ENCODE measurements around the gene ACOXL. TPM values are rescaled to one million over a fixed set of nuclear protein-coding genes. Genes with fewer than 3 reads are reported as not detected.

ACOXL gene
- total RNA-seq, 1 donor from 2014 or later, result not detected

DNA sequence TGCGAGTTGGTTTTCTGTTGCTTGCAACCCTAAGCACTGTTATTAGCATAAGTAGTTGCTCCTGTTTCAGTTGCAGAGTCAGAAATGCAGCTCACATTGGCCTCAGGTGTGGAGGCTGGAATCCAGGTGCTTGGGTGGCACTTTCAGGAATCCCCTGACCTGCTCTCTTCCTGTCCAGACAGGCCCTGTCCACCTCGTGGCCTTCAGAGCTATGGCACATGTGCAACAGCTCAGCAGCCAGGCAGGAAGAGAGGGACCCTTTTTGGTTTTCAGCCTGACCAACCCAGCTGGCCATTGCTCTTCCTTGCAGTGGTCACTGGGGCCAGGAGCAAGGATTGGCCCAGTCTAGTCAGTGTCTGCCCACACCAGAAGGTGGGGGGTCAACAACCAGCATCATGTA is 12.7 kb downstream of the ACOXL start:
- H3K4me3 Mint-ChIP-seq, result no peak overlapping the region
- TF ChIP-seq, protein P1, sequence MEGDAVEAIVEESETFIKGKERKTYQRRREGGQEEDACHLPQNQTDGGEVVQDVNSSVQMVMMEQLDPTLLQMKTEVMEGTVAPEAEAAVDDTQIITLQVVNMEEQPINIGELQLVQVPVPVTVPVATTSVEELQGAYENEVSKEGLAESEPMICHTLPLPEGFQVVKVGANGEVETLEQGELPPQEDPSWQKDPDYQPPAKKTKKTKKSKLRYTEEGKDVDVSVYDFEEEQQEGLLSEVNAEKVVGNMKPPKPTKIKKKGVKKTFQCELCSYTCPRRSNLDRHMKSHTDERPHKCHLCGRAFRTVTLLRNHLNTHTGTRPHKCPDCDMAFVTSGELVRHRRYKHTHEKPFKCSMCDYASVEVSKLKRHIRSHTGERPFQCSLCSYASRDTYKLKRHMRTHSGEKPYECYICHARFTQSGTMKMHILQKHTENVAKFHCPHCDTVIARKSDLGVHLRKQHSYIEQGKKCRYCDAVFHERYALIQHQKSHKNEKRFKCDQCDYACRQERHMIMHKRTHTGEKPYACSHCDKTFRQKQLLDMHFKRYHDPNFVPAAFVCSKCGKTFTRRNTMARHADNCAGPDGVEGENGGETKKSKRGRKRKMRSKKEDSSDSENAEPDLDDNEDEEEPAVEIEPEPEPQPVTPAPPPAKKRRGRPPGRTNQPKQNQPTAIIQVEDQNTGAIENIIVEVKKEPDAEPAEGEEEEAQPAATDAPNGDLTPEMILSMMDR (conservative IDR thresholded peaks at IDR 0.05), result no peak
- no peaks in the 10 kb centered on the region for H3K9me3 Mint-ChIP-seq
- H3K4me1 Mint-ChIP-seq, result no peaks in the 10 kb centered on the region
- H3K36me3 Mint-ChIP-seq (ENCODE audit: low read depth), result no peaks in the 10 kb centered on the region
- DNase-seq (ENCODE audit: low read depth, low spot score), result no peak
- no peak overlapping the region for H3K27ac Mint-ChIP-seq (ENCODE audit: unreplicated experiment)
- peaks cover 21% of the 10 kb centered on the region for H3K27me3 Mint-ChIP-seq (ENCODE audit: low read depth)

DNA sequence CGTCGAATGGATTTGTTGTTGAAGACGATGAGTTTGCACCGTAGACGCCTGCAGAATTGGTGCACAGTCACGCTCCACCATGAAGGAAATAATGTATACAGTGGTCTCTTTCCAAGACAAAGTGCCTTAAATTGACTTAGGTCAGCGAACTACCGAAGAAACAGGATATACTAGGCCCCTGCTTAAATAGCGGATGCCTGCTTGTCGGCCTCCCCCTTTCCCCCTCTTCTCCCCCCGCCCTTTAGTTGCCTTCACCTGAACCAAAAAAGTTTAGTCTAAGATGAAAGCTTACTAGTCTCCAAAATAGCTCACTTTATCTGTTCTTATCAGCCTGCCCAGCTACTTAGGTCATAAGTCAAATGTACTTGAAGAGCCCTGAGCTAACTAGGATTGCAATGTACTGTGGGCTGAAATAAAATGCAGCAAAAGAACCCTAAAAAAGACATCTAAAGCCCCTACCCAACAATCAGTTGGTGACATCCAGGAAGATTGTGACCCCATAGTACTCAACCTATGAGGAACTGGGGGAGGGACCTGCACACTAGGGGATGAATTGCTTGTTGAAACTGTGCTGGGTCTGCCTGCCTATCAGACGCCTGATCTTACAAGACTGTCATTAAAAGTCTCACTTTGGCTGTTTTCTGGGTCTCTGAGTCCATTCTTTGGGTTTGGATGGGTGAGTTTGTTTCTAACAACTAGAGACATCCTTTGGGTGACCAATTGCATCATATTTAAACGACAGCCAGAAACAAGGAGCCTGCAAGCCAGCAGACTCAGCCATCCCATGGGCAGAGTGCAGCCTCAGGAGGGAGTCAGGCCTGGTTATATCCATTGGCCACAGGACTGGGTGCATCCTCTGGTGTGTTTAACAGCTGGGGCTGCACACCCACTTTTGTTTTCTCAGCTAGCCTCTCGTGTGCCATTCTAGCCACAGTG is 14.5 kb downstream of the ACOXL start:
- TF ChIP-seq, protein P1 (conservative IDR thresholded peaks at IDR 0.05), result no peak
- H3K27me3 Mint-ChIP-seq (ENCODE audit: low read depth), result peaks cover 15% of the 10 kb centered on the region
- H3K4me1 Mint-ChIP-seq, result no peaks in the 10 kb centered on the region

DNA sequence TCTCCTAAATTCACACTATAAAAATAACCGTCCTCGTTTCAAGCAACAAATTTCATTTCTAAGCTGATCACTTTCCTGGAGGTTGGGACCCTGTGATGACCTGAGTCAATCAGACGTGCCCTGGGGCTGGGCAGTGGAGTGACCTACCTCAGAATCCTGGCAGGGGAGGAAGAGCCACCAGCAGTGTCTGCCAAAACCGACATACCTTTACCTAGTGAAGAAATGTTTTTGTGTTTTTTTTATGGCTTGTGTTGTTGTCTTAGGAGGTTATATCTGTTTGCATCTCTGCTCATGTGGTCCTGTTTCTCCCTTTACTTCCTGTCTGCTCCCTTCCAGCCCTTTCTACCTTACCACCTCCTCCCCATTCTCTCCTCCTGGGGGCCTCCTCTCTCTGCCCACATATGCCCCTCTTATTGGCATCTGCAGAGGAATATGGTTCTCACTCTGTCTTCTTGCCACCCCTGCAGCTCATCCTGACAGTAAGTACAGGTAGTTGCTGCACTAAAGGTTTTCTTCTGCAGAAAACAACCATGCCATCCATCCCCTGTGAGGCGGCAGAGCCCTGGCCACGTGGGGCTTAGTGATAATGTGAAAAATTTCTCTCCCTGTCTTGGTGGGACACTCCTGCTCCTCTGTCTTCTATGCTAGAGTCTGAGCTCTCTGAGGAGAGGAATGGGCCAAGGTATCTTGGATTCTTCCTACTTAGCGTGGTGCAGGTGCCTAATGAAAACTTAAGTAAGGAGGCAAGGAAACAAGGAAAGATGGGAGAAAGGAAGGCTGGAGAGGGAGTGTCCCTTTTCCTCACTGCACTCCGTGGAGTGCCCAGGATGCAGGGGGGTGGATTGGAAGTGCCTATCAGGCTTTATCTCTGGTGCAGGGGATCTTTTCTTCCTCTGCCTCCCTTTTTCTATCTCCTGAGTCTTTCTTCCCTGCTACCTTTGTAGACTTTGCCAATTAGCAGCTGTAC is 15.4 kb downstream of the ACOXL start:
- TF ChIP-seq, protein P1 (conservative IDR thresholded peaks at IDR 0.05), result no peak
- H3K27me3 Mint-ChIP-seq (ENCODE audit: low read depth), result peaks cover 14% of the 10 kb centered on the region
- H3K27ac Mint-ChIP-seq (ENCODE audit: unreplicated experiment), result no peak overlapping the region
- H3K4me3 Mint-ChIP-seq, result no peak overlapping the region
- no peaks in the 10 kb centered on the region for H3K9me3 Mint-ChIP-seq
- no peak for DNase-seq (ENCODE audit: low read depth, low spot score)
- no peaks in the 10 kb centered on the region for H3K4me1 Mint-ChIP-seq
- H3K36me3 Mint-ChIP-seq (ENCODE audit: low read depth), result no peaks in the 10 kb centered on the region

More for the DNA sequence above, 14.5 kb downstream of the ACOXL start:
- Mint-ChIP-seq H3K36me3 (ENCODE audit: low read depth) (no peaks in the 10 kb centered on the region), H3K27ac (ENCODE audit: unreplicated experiment) (no peak overlapping the region), H3K4me3 (no peak overlapping the region), H3K9me3 (no peaks in the 10 kb centered on the region)
- DNase-seq (ENCODE audit: low read depth, low spot score), result no peak

DNA sequence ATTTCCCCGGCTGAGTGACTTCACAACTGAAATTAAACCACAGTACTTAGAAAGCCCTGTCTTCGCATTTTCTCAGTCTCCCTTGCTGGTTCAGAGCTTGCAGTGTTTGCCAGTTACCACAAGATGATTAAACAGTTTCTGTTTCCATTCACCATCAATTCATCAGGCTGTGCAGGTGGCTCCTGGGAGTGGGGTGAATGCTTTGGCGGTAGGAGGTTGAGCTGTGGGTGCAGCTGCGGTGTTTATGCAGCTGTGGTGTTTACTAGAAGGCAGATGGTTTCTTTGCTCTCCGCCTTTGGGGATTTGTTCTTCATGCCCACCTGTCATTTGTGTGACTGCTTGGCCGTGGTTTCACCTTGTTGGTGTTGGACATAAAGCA is 16.1 kb downstream of the ACOXL start:
- H3K27ac Mint-ChIP-seq (ENCODE audit: unreplicated experiment), result no peak overlapping the region
- TF ChIP-seq, protein P1 (conservative IDR thresholded peaks at IDR 0.05), result no peak
- H3K27me3 Mint-ChIP-seq (ENCODE audit: low read depth), result peaks cover 14% of the 10 kb centered on the region
- H3K4me1 Mint-ChIP-seq, result no peaks in the 10 kb centered on the region
- H3K36me3 Mint-ChIP-seq (ENCODE audit: low read depth), result no peaks in the 10 kb centered on the region
- no peak for DNase-seq (ENCODE audit: low read depth, low spot score)
- no peaks in the 10 kb centered on the region for H3K9me3 Mint-ChIP-seq
- no peak overlapping the region for H3K4me3 Mint-ChIP-seq

DNA sequence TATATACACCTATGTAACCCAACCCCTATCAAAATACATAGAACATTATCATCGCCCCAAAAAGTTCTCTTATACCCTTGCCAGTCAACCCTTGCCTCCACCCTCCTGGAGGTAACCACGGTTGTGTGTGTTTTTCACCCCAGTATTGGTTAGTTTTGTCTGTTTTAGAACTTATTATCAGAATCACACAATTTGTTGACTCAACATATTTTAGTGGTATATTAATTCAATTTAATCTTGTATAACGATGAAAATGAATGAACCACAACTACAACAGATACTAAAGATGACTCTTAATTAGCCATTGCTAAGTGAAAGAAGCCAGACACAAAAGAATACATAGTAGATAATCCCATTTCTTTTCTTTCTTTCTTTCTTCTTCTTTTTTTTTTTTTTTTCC is 19.3 kb downstream of the ACOXL start:
- no peak for DNase-seq (ENCODE audit: low read depth, low spot score)
- TF ChIP-seq, protein P1 (conservative IDR thresholded peaks at IDR 0.05), result no peak

More for the DNA sequence above, 19.3 kb downstream of the ACOXL start:
- no peaks in the 10 kb centered on the region for H3K9me3 Mint-ChIP-seq
- no peak overlapping the region for H3K4me3 Mint-ChIP-seq
- H3K27ac Mint-ChIP-seq (ENCODE audit: unreplicated experiment), result no peak overlapping the region
- H3K4me1 Mint-ChIP-seq, result no peaks in the 10 kb centered on the region
- peaks cover 14% of the 10 kb centered on the region for H3K27me3 Mint-ChIP-seq (ENCODE audit: low read depth)
- H3K36me3 Mint-ChIP-seq (ENCODE audit: low read depth), result no peaks in the 10 kb centered on the region

All from neural crest cell (in vitro differentiated cells).